HS-27A (cell line): ENCODE data around the gene CNTNAP2.

Experiments used
- DNase-seq: peaks from one replicate; pipeline ENCODE4 v3.0.0-alpha.2; 2012; ENCODE audit warnings: low read depth, missing footprints

CNTNAP2 gene

DNA sequence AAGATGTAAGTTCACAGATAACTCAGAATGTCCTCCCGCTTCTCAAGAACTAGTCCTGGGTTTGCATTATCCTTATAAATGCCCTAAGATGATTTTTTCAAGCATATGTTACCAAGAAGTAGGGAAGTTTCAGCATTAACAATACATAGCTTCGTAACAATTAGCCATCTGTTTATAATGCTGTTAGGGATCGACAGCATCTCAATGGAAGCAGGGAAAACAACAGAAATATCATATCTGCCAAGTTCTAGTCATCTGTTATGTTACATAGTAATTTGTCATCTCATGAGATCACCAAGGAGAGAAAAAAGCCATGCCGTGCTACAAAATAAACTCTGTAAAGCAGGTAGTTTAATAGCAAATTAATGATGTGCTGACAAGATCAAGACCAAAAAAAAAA is 1742.4 kb downstream of the CNTNAP2 start:
- DNase-seq = no peak

DNA sequence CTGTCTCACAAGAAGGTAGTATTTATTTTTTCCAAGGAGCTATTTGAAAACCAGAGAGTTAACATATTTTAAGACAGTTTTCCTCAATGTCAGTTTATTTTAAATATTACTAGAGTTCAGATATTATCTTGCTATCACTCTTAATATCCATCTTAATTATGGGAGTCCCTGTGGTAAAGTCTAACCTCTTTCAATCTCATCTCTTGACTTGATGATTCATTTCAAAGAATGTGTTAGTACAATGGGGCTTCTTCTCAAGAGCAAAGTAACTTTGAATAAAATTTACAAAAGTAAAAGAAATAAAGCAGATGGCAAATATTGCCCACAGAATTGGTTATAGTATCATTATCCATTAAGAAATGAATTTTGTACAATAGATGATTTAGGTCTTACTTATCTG is 1742.9 kb downstream of the CNTNAP2 start:
- DNase-seq = no peak

DNA sequence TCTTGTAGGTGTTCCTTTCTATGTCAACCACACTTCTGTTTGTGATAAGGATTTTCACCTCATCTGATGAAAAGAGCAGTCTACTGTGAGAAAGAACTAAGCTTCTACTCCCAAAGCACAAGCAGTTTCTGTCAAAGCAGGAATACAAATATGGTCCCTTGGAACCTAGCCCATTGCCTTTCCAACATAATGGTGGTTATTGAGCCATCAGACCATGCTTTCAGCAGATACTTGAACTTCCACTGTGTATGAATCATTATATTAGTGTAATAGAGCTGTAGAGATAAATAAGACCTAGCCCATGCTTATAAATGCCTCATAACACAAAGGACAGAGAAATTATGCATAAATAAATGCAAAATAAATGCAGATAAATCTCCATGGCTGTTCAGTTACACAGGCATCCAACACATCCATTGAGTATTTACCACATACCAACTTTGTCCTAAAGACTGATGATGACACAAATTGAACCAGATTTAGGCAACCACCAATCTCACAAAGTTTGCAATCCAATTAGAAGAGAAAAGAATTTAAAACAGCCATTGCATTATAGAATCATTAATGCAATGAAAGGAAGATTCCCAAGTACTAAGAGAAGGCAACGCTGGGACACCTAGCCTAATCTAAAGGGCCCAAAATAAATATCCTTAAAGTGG is 1744.6 kb downstream of the CNTNAP2 start:
- DNase-seq = no peak

DNA sequence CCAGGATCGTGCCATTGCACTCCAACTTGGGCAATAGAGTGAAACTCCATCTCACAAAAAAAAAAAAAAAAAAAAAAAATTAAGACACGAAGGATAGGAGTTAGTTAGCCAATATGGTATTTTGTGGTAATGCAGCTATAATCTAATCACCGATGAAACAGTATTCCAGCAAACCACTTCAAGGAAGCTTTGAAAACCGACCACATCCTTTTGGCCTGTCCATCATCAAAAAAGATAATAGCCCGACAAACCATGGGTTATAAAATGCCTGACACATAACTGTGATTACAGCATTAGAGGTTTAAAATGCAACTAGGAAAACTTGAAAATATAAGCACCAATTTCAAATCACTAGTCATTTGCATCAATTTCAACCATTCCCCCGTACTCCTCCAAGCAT is 1745.3 kb downstream of the CNTNAP2 start:
- no peak for DNase-seq

DNA sequence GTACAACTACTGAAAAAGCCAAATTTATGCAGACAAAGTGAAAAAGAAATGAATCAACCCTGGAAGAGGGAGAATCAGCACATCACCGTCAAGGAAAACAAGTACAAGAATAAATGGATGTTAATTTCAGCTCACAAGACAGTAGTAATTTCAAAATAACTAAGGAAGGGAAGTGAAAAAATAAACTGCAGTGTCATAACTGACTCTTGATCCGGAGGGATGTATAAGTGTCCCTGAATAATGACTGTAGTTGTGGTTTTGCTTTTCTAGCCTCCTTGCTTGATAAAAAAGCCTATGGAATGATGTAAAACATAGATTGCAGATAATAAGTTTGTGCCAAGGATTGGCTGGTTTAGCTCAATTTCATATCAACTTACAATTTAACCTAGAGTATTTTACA is 1752.9 kb downstream of the CNTNAP2 start:
- DNase-seq = no peak

GRCh38 chr7:147878912-147879661 is 1762.5 kb downstream of the CNTNAP2 start:
- DNase-seq = no peak

DNA sequence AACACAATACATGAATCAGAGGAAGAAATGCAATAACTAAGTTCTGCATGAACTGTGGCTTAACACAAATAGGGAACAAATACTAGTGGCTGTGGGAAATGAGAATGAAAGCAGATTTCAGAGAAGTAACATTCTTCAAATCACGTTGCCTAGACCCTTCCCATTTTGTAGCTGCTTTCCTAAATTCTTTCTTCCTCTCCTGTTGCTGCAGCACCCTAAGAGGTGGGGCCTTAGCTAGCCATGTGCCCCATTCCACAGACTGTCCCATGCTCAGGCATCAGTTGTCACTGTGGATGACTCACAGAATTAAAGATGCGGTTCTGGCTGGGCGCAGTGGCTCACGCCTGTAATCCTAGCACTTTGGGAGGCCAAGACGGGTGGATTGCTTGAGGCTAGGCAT is 1769.3 kb downstream of the CNTNAP2 start:
- DNase-seq = no peak

- DNase-seq = no peak
Measured at GRCh38 chr7:147894271-147894670, 1777.7 kb downstream of the CNTNAP2 start.

DNA sequence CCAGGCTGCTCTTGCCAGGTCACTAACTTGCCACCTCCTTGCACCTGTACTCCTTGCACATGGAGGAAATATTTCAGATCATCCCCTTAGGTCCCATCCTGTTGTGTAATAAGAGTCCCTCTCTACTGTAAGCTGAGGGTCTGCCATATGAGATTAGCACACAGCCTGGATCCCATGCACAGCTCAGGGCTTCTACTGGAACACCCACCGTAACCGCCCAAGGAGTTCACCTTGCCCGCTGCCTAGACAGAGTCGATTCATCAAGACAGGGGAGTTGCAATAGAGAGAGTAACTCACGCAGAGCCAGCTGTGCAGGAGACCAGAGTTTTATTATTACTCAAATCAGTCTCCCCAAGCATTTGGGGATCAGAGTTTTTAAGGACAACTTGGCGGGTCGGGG is 1779.5 kb downstream of the CNTNAP2 start:
- DNase-seq = no peak

DNA sequence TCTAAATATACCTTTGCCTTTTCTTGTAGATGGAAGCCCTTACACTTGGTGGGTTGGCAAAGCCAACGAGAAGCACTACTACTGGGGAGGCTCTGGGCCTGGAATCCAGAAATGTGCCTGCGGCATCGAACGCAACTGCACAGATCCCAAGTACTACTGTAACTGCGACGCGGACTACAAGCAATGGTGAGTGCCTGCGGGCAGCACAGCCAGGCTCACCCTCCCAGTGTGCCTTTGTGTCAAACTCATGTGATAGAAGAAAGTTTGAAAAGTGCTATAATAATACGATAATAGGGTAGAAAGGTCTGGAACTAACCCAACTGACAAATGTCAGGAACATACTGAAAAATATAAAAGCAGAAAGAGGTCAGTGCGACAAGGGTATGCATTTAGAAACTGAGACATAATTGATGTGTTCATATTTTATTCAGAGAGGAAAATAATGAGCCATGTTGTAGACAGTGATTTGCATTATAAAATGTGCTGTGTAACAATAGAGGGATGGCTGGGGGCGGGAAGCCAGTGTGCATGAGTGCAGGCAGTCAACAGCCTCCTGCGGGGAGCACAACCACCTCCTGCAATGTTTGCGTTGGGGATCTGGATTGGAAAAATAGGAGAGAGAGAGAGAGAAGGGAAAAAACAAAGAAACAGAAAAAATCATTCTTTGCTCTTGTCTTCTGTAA is 1787.1 kb downstream of the CNTNAP2 start:
- DNase-seq = no peak

GRCh38 chr7:147904219-147904576 is 1787.6 kb downstream of the CNTNAP2 start:
- DNase-seq = no peak

DNA sequence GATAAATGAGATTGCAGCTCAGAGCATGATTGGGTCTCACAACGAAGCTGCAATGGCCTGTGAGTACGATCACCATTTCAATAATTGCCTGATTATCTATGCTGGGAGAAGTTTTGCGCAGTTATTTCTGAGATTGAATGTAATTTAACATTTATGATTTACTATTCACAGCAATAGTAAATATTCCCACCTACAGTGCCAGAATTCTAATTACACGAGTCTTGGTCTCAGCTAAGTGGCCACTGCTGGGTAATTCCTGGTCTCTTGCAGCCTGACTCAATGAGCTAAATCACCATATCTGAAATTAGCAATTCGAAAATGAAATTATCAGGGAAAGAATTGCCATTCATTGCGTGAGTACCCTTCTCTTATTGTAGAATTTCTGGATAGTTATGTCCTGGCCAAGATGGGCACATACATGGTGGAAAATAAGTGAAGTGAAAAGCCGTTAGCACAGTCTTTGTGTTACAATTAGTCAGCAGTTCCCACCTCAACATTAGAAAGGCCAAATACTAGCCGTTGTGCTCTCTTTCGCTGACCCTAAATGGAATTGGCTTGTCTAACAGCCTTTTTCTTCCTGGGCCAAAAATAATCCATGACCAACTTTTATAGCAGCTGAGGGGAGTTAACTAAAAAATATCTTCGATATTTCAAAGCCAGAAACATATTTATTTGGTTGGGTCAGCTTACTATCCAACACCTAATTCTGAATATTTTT is 1793.0 kb downstream of the CNTNAP2 start:
- no peak for DNase-seq

GRCh38 chr7:147911201-147911601 is 1794.6 kb downstream of the CNTNAP2 start:
- no peak for DNase-seq

DNA sequence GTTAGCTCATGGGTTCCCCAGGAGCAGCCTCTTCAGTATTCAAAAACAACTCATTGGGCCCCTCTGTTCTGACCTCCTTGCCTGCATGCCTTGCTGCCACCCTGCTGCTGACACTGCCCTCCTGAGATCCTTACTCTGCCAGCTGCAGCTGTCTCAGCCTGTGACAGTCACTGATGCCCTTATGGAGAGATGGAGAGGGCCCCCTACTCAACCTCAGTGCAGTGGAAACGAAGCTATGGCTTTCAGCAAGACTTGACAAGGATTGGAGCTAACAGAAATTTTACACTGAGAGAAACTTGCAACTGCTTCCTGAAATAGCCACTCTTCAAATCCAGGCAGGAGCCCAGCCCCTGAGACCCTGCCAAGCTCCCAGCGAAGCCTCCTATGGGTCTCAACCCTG is 1795.7 kb downstream of the CNTNAP2 start:
- DNase-seq = no peak

GRCh38 chr7:147912946-147913638 is 1796.5 kb downstream of the CNTNAP2 start:
- DNase-seq = no peak

DNA sequence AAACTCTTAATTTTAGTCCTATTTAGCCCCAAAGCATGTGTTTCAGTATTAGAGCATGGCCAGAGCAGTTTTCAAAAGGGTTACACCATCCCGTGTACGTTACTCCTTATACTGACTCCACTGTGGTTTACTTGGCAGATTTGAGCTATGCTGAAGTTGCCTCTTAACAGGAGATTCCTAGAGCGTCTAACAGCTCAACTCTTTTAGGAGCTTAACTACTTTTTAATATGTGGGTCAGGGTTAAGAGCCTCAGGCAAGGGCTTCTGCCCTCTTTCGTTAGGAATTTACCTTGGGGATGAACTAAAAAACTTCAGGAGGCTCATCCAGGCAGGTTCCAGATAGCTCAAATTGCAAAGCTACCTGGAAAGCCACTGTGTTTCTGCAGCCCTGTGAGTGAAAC is 1799.2 kb downstream of the CNTNAP2 start:
- no peak for DNase-seq

DNA sequence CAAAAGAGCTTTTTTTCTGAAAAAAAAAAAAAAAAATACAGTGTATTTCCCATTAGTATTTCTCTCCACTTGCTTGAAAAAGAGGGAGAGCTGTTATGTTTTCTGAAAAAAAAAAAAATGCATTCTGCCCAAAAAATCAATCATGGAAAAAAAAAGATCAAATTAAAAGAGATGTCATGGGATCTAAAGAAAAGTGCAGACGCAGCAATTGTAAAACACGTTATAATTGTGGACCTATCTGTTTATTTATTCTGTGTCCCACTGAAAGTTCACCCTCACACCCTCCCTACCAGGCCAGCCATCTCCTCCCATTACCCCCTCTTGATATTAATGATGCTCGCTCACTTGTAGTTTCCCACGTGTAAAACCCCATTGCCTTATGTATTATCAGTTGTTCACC is 1800.0 kb downstream of the CNTNAP2 start:
- no peak for DNase-seq

DNA sequence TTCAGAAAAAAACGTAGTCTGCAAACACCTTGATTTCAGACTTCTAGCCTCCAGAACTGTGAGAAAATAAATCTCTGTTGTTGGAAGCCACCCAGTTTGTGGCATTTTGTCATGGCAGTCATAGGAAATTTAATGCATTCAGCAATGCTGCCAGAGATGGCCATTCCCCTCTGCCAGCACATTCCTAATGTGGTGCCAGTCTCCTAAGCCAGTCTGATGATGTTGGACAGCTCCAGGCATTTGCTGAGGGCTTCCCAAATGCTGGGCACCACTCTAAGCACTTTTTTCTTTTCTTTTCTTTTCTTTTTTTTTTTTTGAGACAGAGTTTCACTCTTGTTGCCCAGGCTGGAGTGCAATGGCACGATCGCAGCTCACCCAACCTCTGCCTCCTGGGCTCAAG is 1807.2 kb downstream of the CNTNAP2 start:
- no peak for DNase-seq

- DNase-seq = no peak
Measured at GRCh38 chr7:147937428-147937827, 1820.8 kb downstream of the CNTNAP2 start.

DNA sequence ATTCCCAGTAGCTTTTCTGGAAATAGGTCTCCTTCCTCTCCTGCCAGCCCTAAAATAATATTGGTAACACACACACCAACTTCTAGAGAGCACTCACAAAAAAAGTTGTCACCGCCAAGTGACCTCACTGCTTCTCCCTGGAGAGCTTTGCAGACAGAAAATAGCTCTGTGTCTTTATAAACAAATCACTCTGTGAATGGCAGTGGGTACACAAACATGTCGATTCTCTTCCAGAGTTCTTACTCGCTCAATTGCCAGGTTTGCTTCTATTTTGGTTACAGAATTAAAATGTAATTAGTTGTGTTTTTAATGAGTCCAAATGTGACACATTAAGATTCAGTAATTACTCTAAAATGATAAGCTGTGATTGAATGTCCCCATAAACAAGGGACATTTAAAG is 1824.8 kb downstream of the CNTNAP2 start:
- no peak for DNase-seq

DNA sequence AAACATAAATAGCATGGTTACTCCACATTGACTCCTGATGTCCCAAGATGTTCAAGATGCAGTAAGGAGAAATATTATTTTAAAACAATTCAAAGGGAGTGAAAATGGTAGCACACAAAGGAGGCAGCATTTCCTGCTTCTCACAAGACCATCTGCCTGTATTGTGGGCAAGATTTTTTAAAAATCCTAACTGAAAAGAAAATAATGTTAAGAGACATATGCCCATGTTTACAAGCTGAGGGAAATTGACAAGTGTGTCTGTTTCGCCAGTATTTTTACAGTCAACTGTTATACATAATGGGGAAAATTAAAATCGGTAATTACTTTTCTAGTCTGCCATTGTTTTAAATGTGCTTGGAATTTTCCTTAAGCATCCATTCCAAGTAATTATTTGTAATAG is 1827.7 kb downstream of the CNTNAP2 start:
- no peak for DNase-seq

DNA sequence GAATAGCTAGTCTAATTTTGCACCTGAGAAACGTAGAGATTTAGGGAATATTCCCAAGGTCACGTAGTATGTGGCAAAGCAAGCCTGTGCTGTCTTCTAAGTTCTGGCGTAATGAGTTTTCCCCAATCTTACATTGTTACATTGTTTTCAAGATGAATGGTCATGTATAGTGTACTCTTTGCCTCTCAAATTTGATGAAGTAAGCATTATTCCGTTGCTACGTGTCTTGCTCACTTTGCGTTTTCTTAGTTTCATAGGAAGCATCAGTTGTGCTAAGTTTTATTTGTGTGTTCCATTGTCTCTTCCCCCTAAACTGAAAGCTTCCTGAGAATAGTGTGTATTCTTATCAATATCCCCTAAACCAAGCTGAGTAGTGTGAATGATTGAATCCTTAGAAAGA is 1836.3 kb downstream of the CNTNAP2 start:
- DNase-seq = no peak
